HepG2 (cell line): ENCODE measurements around the gene ZNF493. TPM values are rescaled to one million over a fixed set of nuclear protein-coding genes. Genes with fewer than 3 reads are reported as not detected.

ENCODE experiments used
- AHR ChIP-seq: IDR thresholded peaks from 2 replicates; pipeline ENCODE4 v1.6.1; 2018; ENCODE audit warnings: missing genetic modification reagents, missing compliant biosample characterization
- CCDC6 ChIP-seq: sonication (generic); formaldehyde crosslinking; IDR thresholded peaks from 2 replicates; pipeline ENCODE4 v1.8.1; 2022; ENCODE audit warnings: mild to moderate bottlenecking, missing genetic modification reagents, moderate library complexity
- CHD4 ChIP-seq: fragments of 200-600 bp; sonication (generic); IDR thresholded peaks from 2 replicates; pipeline ENCODE4 v1.7.0; 2017; ENCODE audit warnings: mild to moderate bottlenecking, low read length, borderline replicate concordance
- FOXO1 ChIP-seq: sonication (generic); formaldehyde crosslinking; IDR thresholded peaks from 2 replicates; pipeline ENCODE4 v1.4.0; 2020; ENCODE audit warnings: missing genetic modification reagents
- GABPB1 ChIP-seq: IDR thresholded peaks from 2 replicates; pipeline ENCODE4 v1.6.1; 2016; ENCODE audit warnings: mild to moderate bottlenecking, missing genetic modification reagents, moderate library complexity, missing compliant biosample characterization
- HMGXB4 ChIP-seq, 2 experiments: sonication (generic) in 1 of 2; formaldehyde crosslinking in 1 of 2; IDR thresholded peaks; 2 replicates each; pipeline versions ENCODE4 v1.4.0 to v1.6.1; 2018 to 2020; ENCODE audit warnings: missing genetic modification reagents in 2 of 2, borderline replicate concordance in 1 of 2, low read depth in 1 of 2, mild to moderate bottlenecking in 1 of 2, missing biosample characterization in 1 of 2
- HOXA3 ChIP-seq: sonication (generic); formaldehyde crosslinking; IDR thresholded peaks from 2 replicates; pipeline ENCODE4 v1.5.0; 2020; ENCODE audit warnings: missing genetic modification reagents
- MTERF4 ChIP-seq: sonication (generic); formaldehyde crosslinking; IDR thresholded peaks from 2 replicates; pipeline ENCODE4 v1.8.0; 2023; ENCODE audit warnings: mild to moderate bottlenecking, missing genetic modification reagents
- PHF20 ChIP-seq: sonication (generic); formaldehyde crosslinking; IDR thresholded peaks from 2 replicates; pipeline ENCODE4 v1.5.0; 2020; ENCODE audit warnings: mild to moderate bottlenecking, missing genetic modification reagents
- POLR2AphosphoS2 ChIP-seq: IDR thresholded peaks from 2 replicates; pipeline ENCODE4 v1.6.1; 2011; ENCODE audit warnings: low read depth, low read length, improper control_type of control experiment
- TARDBP ChIP-seq: sonication (generic); formaldehyde crosslinking; IDR thresholded peaks from 2 replicates; pipeline ENCODE4 v1.8.0; 2022; ENCODE audit warnings: mild to moderate bottlenecking, missing genetic modification reagents
- ZBTB1 ChIP-seq: sonication (generic); formaldehyde crosslinking; IDR thresholded peaks from 2 replicates; pipeline ENCODE4 v1.4.0; 2020; ENCODE audit warnings: missing genetic modification reagents, borderline replicate concordance
- ZNF138 ChIP-seq: sonication (generic); formaldehyde crosslinking; IDR thresholded peaks from 2 replicates; pipeline ENCODE4 v1.5.0; 2020; ENCODE audit warnings: mild to moderate bottlenecking, low read depth, missing genetic modification reagents
- ZNF318 ChIP-seq: sonication (generic); formaldehyde crosslinking; IDR thresholded peaks from 2 replicates; pipeline ENCODE4 v1.4.0; 2020; ENCODE audit warnings: mild to moderate bottlenecking, missing genetic modification reagents
- ZNF33A ChIP-seq: sonication (generic); formaldehyde crosslinking; IDR thresholded peaks from 2 replicates; pipeline ENCODE4 v1.5.1; 2020; ENCODE audit warnings: missing genetic modification reagents, mild to moderate bottlenecking, moderate library complexity, borderline replicate concordance
- ZNF552 ChIP-seq: sonication (generic); formaldehyde crosslinking; IDR thresholded peaks from 2 replicates; pipeline ENCODE4 v1.9.0; 2022; ENCODE audit warnings: missing genetic modification reagents, mild to moderate bottlenecking, borderline replicate concordance
- ZNF557 ChIP-seq: sonication (generic); formaldehyde crosslinking; IDR thresholded peaks from 2 replicates; pipeline ENCODE4 v1.4.0; 2020; ENCODE audit warnings: missing genetic modification reagents
- ZNF567 ChIP-seq: sonication (generic); formaldehyde crosslinking; IDR thresholded peaks from 2 replicates; pipeline ENCODE4 v1.8.1; 2023; ENCODE audit warnings: mild to moderate bottlenecking, missing genetic modification reagents, borderline replicate concordance
- polyA plus RNA-seq, 8 experiments: library from polyadenylated mRNA; depleted of rRNA in 3 of 8; stranded (reverse) in 7 of 8; unstranded in 1 of 8; fragments of >200 nt; fragmentation: Illumina TruSeq in 4 of 8; extraction: Trizol in 4 of 8; gene quantifications; 2 replicates each; pipeline versions ENCODE4 v1.2.1 to v1.2.3, GENCODE V29; 2011 to 2016; ENCODE audit warnings: low read depth in 4 of 8, missing spikeins in 1 of 8, mixed read lengths in 1 of 8; ENCODE audit not compliant: insufficient read depth in 1 of 8
- total RNA-seq, 5 experiments: library from RNA; depleted of rRNA; stranded (reverse); fragments of >200 nt; fragmentation: Illumina TruSeq; extraction: Trizol; gene quantifications; 2 replicates each; pipeline ENCODE4 v1.2.3, GENCODE V29; 2016; ENCODE audit warnings: low read depth in 1 of 5

Gene ZNF493
- total and polyA plus RNA-seq, 2 of the 13 experiments (the other 11 are each of a cell fraction or from before 2014, with no cell fraction given): 6.8 to 9.0 TPM

DNA sequence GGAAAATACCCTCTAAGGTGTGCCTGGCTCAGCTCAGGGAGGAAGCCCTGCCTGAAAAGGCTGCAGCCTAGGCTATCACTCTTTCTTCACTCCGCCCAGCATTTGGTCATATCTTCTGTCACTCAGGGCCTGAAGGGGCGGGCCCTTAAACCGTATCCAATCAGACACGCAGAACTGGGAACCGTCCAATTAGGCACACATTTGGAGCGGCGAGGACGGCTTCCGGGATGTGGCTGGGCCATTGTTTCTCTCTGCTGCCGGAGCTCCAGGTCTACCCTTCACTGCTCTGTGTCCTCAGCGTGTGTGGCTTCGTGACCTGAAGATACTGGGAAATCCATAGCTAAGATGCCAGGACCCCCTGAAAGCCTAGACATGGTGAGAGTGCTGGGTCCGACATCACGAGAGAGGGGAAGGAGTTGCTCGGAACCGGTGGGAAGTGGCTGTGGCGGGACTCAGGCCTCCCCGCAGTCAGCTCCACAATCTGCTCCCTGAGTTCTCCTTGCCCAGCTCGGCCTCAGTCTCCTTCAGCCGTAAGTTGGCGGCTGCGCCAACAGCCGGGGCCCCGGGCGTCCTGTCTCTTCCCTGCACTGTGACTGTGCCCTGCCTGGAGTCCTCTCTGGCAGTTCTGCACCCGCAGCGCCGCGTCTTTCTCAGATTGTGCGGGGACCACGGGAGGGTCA is at the start of gene ZNF493 (continued):
- TF ChIP-seq HOXA3 (CRISPR knock-in tag) (peak; percentile 32; the same call in 1 of the 2 replicates), GABPB1 (CRISPR knock-in tag) (peak; percentile 86), ZNF33A (CRISPR knock-in tag) (no peak), TARDBP (CRISPR knock-in tag) (peak; percentile 55; the same call in 1 of the 2 replicates), FOXO1 (CRISPR knock-in tag) (0 out of 2 replicates have a peak, but pooled peaks have one; percentile 11), CHD4 (no peak), POLR2AphosphoS2 (no peak), ZNF557 (CRISPR knock-in tag) (0 out of 2 replicates have a peak, but pooled peaks have one; percentile 38), CCDC6 (0 out of 2 replicates have a peak, but pooled peaks have one; percentile 31), MTERF4 (CRISPR knock-in tag) (no peak), ZBTB1 (CRISPR knock-in tag) (no peak), ZNF138 (CRISPR knock-in tag) (no peak), PHF20 (peak; percentile 84), ZNF318 (CRISPR knock-in tag) (no peak), ZNF552 (no peak), AHR (CRISPR knock-in tag) (no peak), HMGXB4 (CRISPR knock-in tag; IDR thresholded peaks at IDR 0.05; ENCODE audit: borderline replicate concordance in 1 of 2, low read depth in 1 of 2) (peak; percentile 66 to 68; a peak in 3 of 4 replicates), ZNF567 (CRISPR knock-in tag) (no peak)
